Mammary epithelial cell (primary cell): ENCODE measurements around the gene ALKAL2.

ENCODE experiments used
- EZH2 ChIP-seq: IDR thresholded peaks from 2 replicates; pipeline ENCODE4 v1.6.1; 2012; ENCODE audit warnings: low read length, inconsistent platforms, borderline replicate concordance
- TF ChIP-seq, protein P1 (sequence below), 2 donors: IDR thresholded peaks in 1 of 2; conservative IDR thresholded peaks in 1 of 2; 2 replicates each; pipeline ENCODE4 v1.5.1; 2011 to 2012; ENCODE audit warnings: inconsistent platforms in 2 of 2, low read length in 2 of 2, mild to moderate bottlenecking in 2 of 2, control low read depth in 1 of 2, low read depth in 1 of 2; ENCODE audit not compliant: insufficient read depth in 1 of 2; ENCODE audit errors: extremely low read depth in 1 of 2

- TF ChIP-seq, protein P1, sequence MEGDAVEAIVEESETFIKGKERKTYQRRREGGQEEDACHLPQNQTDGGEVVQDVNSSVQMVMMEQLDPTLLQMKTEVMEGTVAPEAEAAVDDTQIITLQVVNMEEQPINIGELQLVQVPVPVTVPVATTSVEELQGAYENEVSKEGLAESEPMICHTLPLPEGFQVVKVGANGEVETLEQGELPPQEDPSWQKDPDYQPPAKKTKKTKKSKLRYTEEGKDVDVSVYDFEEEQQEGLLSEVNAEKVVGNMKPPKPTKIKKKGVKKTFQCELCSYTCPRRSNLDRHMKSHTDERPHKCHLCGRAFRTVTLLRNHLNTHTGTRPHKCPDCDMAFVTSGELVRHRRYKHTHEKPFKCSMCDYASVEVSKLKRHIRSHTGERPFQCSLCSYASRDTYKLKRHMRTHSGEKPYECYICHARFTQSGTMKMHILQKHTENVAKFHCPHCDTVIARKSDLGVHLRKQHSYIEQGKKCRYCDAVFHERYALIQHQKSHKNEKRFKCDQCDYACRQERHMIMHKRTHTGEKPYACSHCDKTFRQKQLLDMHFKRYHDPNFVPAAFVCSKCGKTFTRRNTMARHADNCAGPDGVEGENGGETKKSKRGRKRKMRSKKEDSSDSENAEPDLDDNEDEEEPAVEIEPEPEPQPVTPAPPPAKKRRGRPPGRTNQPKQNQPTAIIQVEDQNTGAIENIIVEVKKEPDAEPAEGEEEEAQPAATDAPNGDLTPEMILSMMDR (conservative IDR thresholded peaks at IDR 0.05 in 1 of 2, IDR thresholded peaks at IDR 0.05 in 1 of 2; ENCODE audit: extremely low read depth in 1 of 2, insufficient read depth in 1 of 2, low read depth in 1 of 2, low read length in 2 of 2): no peak
- TF ChIP-seq EZH2: no peak
Observed at GRCh38 chr2:273333-273732, 14.6 kb downstream of the ALKAL2 start.
